Measurements from ENCODE around the gene ARHGEF3.

ARHGEF3 gene

DNA sequence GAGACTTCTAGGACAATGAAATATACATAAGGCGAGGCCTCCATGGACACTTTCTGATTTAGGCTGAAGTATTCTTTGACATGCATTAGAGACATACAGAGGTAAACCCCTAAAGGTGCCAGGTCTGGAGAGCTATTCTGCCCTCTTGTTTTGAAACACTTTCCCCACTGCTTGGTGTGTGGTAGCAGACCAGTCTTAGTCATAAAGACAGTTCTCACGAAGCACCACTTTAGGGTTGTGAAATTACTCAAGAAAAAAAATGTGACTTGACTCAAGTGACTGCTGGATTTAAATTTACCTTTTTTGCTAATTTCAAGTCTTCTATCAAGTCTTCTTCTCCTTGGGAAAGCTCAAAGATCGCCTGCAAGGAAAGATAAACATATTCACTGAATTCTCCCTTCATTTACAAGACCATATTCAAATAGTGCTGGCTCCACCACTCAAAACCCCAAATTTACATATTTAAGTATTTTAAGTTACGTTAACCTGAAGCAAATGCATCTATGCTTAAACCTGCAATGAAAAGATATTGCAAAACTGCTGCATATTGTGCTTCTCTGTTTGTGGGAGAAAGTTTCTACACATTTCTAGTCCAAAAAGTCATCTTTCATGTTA is 48.4 kb downstream of the ARHGEF3 start:
- Mint-ChIP-seq H3K4me3 (no peak overlapping the region), H3K27ac (no peak overlapping the region), H3K27me3 (ENCODE audit: low read depth, poor library complexity) (no peaks in the 10 kb centered on the region), H3K9me3 (peaks cover 16% of the 10 kb centered on the region), H3K36me3 (ENCODE audit: low read depth) (peaks cover 51% of the 10 kb centered on the region), H3K4me1 (peaks cover 72% of the 10 kb centered on the region)
- DNase-seq = no peak
- TF ChIP-seq, protein P1, sequence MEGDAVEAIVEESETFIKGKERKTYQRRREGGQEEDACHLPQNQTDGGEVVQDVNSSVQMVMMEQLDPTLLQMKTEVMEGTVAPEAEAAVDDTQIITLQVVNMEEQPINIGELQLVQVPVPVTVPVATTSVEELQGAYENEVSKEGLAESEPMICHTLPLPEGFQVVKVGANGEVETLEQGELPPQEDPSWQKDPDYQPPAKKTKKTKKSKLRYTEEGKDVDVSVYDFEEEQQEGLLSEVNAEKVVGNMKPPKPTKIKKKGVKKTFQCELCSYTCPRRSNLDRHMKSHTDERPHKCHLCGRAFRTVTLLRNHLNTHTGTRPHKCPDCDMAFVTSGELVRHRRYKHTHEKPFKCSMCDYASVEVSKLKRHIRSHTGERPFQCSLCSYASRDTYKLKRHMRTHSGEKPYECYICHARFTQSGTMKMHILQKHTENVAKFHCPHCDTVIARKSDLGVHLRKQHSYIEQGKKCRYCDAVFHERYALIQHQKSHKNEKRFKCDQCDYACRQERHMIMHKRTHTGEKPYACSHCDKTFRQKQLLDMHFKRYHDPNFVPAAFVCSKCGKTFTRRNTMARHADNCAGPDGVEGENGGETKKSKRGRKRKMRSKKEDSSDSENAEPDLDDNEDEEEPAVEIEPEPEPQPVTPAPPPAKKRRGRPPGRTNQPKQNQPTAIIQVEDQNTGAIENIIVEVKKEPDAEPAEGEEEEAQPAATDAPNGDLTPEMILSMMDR (IDR thresholded peaks at IDR 0.05) = no peak

DNA sequence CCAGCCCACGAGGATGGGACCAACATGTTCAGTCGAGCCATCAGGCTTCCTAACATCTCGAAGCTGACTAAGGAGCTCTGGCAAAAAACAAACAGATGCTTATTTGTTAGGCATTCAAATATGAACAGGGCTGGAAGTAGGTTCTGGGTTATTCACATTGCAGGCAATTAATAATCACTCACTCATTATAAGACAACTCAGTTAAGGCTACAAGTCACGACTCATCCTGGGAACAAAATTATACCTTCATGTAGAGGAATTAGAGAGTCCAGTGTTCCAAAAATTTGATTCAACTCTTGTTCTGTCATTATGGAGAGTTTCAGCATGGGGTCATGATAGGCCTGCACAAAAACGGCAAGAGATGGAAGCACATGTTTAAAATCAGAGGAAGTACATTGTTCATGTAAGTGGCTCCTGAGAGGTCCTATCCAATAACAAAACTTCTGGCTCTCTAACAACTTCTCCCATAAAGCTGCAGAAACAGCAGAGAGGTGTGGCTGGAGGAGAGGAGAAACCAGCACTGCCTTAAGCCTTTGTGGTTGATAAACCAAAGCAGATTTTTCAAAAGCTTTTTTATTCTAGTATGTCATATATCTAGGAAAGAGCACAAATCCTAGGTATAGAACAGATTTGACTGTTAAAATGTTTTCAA is 50.6 kb downstream of the ARHGEF3 start:
- no peak for DNase-seq
- TF ChIP-seq, protein P1 (IDR thresholded peaks at IDR 0.05) = no peak
- Mint-ChIP-seq H3K9me3 (peaks cover 12% of the 10 kb centered on the region), H3K27me3 (ENCODE audit: low read depth, poor library complexity) (no peaks in the 10 kb centered on the region), H3K27ac (peak overlapping the region; percentile 65), H3K36me3 (ENCODE audit: low read depth) (peaks cover 44% of the 10 kb centered on the region), H3K4me3 (peak overlapping the region; percentile 2), H3K4me1 (peaks cover 83% of the 10 kb centered on the region)

DNA sequence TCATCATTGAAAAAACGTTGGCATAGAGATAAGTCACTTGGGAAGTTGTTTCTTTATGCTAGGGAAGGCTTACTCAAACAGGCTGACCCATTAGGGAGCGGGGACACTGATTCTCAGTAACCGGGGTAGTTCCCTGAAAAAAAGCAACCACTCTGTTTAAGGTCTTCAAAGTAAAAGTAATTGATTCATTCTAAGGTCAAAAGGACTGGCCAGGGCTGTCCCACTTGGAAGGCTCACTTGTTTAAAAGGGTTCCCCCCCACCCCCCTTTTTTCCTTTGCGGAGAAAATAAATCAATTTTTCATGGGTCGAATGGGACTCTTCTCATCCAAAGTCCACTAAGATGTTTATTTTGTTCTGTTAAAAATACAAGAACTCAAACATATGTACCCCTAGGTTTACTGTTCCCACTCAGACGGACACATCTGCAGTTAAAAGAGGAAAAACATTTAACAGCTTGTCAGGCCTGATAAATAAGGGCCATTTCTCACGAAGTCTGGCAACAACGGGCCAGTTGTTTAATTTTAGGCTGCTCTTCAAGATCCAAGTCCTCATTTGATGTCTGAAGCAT is 53.0 kb downstream of the ARHGEF3 start:
- peaks cover 12% of the 10 kb centered on the region for H3K9me3 Mint-ChIP-seq
- H3K4me1 Mint-ChIP-seq = peaks cover 77% of the 10 kb centered on the region
- TF ChIP-seq, protein P1 (IDR thresholded peaks at IDR 0.05) = no peak
- H3K27me3 Mint-ChIP-seq (ENCODE audit: low read depth, poor library complexity) = peaks cover 5% of the 10 kb centered on the region
- H3K4me3 Mint-ChIP-seq = peak overlapping the region; percentile 56
- peaks cover 45% of the 10 kb centered on the region for H3K36me3 Mint-ChIP-seq (ENCODE audit: low read depth)
- H3K27ac Mint-ChIP-seq = peak overlapping the region; percentile 93
- no peak for DNase-seq

DNA sequence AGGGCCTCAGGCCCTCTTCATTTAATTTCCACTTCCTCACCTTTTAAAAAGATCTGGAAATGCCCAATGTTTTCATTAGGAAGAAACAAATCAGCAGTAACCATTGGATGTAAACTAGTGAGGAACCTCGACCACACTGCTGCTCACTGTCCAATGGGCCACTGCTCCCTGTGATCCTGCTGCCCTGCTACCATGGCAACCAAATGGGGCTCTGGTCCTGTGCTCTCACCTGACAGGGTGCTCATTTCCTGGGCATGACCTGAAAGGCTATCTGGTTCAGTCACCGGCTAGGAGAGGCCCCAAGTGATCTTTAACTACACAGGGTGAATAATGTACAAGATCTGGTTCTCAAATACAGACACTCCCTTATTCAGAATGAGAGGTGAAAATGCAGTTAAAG is 54.6 kb downstream of the ARHGEF3 start:
- no peak for DNase-seq
- TF ChIP-seq, protein P1 (IDR thresholded peaks at IDR 0.05) = no peak
- peaks cover 79% of the 10 kb centered on the region for H3K4me1 Mint-ChIP-seq

DNA sequence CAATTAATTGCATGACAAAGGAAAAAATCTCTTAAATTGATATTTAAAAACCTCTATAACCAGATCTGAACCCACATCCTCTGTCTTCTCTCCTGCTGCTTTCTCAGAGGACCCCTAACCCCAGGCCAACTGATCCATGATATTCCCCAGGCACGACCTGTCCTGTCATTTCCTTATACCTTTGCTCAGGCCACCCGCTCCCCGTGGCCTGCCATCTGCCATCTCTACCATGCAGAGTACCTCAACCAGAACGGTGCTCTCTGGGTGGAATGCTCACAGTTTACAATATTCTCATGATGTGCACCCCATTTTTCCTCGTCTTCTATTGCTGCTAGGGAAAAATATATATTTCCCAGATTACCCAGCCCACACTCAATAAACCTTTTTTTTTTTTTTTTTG is 57.7 kb downstream of the ARHGEF3 start:
- Mint-ChIP-seq H3K36me3 (ENCODE audit: low read depth) (peaks cover 10% of the 10 kb centered on the region), H3K27ac (no peak overlapping the region), H3K27me3 (ENCODE audit: low read depth, poor library complexity) (peaks cover 8% of the 10 kb centered on the region), H3K4me1 (peaks cover 59% of the 10 kb centered on the region), H3K9me3 (peaks cover under 1% of the 10 kb centered on the region), H3K4me3 (no peak overlapping the region)
- TF ChIP-seq, protein P1 (IDR thresholded peaks at IDR 0.05) = no peak
- no peak for DNase-seq

More for the DNA sequence above, 54.6 kb downstream of the ARHGEF3 start:
- H3K36me3 Mint-ChIP-seq (ENCODE audit: low read depth) = peaks cover 33% of the 10 kb centered on the region
- no peak overlapping the region for H3K4me3 Mint-ChIP-seq
- H3K9me3 Mint-ChIP-seq = peaks cover 12% of the 10 kb centered on the region
- peaks cover 5% of the 10 kb centered on the region for H3K27me3 Mint-ChIP-seq (ENCODE audit: low read depth, poor library complexity)
- H3K27ac Mint-ChIP-seq = no peak overlapping the region
